OCI-LY3 (cell line): ENCODE measurements around the gene VIT.

Experiments used
- EZH2phosphoT487 ChIP-seq: fragments of 200-600 bp; shearing (Covaris generic); IDR thresholded peaks from 2 replicates; pipeline ENCODE4 v1.6.1; 2018; ENCODE audit warnings: antibody characterized with exemption, mixed run types, low read depth
- TF ChIP-seq, protein P1 (sequence below): fragments of 200-600, 300-600 bp; sonication (generic); IDR thresholded peaks from 2 replicates; pipeline ENCODE4 v1.5.1; 2014; ENCODE audit warnings: antibody characterized with exemption, low read length, low read depth

DNA sequence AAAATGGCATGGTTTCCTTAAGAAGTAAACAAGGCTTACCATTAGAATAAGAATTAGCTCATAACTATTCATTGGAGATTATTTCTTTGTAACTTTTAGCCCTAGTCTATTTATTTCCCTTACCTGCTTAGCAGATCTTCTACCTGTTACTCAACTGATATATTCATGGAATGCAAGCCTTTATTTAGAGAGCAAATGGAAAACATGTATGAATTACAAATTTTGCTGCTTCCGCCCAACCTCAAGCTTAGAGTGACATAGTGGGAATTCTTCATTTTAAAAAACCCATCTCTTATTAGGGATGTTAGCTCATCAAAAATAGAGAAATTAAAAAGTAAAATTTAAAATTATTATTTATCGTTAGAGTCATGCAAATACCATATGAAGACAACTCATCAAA is 158.9 kb downstream of the VIT start:
- TF ChIP-seq, protein P1, sequence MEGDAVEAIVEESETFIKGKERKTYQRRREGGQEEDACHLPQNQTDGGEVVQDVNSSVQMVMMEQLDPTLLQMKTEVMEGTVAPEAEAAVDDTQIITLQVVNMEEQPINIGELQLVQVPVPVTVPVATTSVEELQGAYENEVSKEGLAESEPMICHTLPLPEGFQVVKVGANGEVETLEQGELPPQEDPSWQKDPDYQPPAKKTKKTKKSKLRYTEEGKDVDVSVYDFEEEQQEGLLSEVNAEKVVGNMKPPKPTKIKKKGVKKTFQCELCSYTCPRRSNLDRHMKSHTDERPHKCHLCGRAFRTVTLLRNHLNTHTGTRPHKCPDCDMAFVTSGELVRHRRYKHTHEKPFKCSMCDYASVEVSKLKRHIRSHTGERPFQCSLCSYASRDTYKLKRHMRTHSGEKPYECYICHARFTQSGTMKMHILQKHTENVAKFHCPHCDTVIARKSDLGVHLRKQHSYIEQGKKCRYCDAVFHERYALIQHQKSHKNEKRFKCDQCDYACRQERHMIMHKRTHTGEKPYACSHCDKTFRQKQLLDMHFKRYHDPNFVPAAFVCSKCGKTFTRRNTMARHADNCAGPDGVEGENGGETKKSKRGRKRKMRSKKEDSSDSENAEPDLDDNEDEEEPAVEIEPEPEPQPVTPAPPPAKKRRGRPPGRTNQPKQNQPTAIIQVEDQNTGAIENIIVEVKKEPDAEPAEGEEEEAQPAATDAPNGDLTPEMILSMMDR, result no peak
- no peak for TF ChIP-seq EZH2phosphoT487
